ENCODE data around the gene QSOX1. TPM values are rescaled to one million over a fixed set of nuclear protein-coding genes. Genes with fewer than 3 reads are reported as not detected.

QSOX1 gene
- total RNA-seq, 4 donors from 2014 or later = 109 to 124 (median 119) TPM

DNA sequence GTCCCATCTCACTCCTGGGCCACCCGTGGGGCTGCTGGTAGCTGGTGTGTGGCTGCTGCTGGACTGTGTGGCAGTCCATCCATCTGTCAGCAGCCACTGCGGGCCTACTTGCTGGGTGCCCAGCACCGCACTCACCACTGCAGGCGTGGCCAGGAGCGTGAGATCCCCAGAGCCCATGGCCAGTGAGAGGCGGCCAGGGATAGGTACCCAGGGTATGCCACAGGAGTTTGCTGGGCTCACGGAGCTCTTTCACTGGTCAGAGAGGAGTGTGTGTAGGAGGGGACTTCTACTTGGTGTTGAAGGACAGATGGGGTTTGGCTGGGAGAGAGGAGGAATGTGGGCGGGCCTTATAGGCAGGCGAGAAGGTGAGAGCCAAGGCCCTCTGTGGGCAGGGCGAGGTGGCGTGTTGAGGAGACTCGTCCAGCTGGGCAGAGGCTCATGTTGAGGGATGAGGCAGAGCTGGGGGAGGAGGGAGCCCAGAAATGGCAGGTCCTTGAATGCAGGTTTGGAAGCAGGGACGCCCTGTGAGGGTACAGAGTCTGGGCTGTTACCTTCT, 15.0 kb downstream of the QSOX1 start:
- intact Hi-C loops (cut with DNase I; ENCODE audit: low total_unique reads) (no loop called here), in situ Hi-C loops (cut with MboI; ENCODE audit: low pct_ligation_motif_present in 1 of 4, low pct_unique_long_range_greater_than_20kb in 1 of 4, low sequenced_read_pairs in 3 of 4) (loop anchor here in 3 of 4 donors (10.0 to 25.0 kb wide), 3 partner anchors 285 to 307 kb away; partner anchors contain the start of genes TOR1AIP1 (in 1 of the 3) and TOR1AIP2 (in 1 of the 3))
- 89% methylated on average over 12 of the region's 13 CpGs; no CpG with 5 or more reads in 1 of the 2 donors for WGBS, 2 donors (ENCODE audit: low coverage in 1 of 2)
- H3K4me3 ChIP-seq = no peak overlapping the region
- no peaks in the 10 kb centered on the region for H3K27me3 ChIP-seq
- no peak for DNase-seq
- H3K27ac ChIP-seq = peak overlapping the region; percentile 74 to 82 (median 78)
- H3K9me3 ChIP-seq = no peaks in the 10 kb centered on the region
- TF ChIP-seq POLR2AphosphoS5 (IDR thresholded peaks at IDR 0.05) = no peak
- no peaks in the 10 kb centered on the region for H3K36me3 ChIP-seq
- peaks cover 18 to 49% (median 43%) of the 10 kb centered on the region in 4 donors for H3K4me1 ChIP-seq

DNA sequence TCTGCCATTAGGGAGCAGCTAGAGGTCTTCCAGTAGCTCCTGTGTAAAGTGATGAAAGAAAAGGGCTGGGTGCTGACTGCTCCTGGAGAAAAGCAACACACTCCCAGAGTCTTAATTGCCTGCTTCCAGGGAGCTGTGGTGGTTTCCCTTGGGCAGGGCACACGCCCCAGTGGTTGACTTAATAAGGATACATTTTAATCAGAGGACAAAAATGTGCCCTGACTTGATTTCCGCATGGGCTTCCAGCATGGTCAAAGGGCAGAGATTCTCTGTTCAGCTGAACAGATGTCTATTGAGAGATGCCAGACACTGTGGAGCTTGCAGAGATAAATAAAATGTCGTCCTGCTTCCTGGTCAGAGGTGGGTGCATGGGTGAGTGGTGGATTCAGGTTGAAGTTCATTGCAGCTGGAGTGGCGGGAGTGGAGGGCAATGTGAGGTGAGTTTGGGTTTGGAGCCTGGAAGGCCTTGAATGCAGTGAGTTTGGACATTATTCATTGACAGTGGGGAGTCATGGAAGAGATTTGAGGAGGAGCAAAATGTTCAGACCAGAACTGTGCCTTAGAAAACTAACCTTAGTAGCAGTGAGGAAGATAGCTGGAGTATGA, 16.0 kb downstream of the QSOX1 start:
- Histone ChIP-seq H3K27me3 (no peaks in the 10 kb centered on the region), H3K4me1 (peaks cover 18 to 49% (median 43%) of the 10 kb centered on the region in 4 donors), H3K9me3 (no peaks in the 10 kb centered on the region), H3K4me3 (no peak overlapping the region), H3K36me3 (no peaks in the 10 kb centered on the region), H3K27ac (peak overlapping the region; percentile 74 to 82 (median 78))
- WGBS, 2 donors (ENCODE audit: low coverage in 1 of 2) = 8 to 49% methylated on average over 2 to 4 of the region's 4 CpGs
- TF ChIP-seq POLR2AphosphoS5 (IDR thresholded peaks at IDR 0.05) (peak in 2 of 3 donors; percentile 44 to 50), EP300 (IDR thresholded peaks at IDR 0.05; ENCODE audit: low read depth) (no peak)
- peak; percentile 54 for DNase-seq
- intact Hi-C loops (cut with DNase I; ENCODE audit: low total_unique reads) (no loop called here), in situ Hi-C loops (cut with MboI; ENCODE audit: low pct_ligation_motif_present in 1 of 4, low pct_unique_long_range_greater_than_20kb in 1 of 4, low sequenced_read_pairs in 3 of 4) (loop anchor here in 3 of 4 donors (10.0 to 25.0 kb wide), 3 partner anchors 286 to 308 kb away; partner anchors contain the start of genes TOR1AIP1 (in 1 of the 3) and TOR1AIP2 (in 1 of the 3))

DNA sequence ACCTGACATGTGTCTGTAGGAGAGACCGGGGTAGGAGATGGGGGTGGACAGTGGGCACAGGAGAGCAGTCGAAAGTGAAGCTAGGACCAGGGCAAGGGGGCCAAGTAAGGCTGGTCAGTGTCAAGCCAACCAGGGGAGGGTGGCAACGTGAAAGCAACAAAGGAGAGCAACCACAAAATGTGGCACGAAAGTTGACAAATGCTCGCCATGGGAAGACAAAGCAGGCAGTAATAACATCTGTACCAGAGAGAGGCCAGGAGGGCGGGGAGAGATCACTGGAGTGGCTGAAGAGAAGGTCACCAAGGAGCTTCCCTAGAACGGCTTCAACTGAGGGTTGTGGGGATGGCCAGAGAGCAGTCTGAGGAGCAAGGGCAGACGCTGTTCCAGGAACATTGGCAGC, 17.0 kb downstream of the QSOX1 start:
- H3K27me3 ChIP-seq = no peaks in the 10 kb centered on the region
- no peak overlapping the region for H3K4me3 ChIP-seq
- H3K27ac ChIP-seq = no peak overlapping the region
- in situ Hi-C loops (cut with MboI; ENCODE audit: low pct_ligation_motif_present in 1 of 4, low pct_unique_long_range_greater_than_20kb in 1 of 4, low sequenced_read_pairs in 3 of 4) = loop anchor here in 3 of 4 donors (10.0 to 25.0 kb wide), 3 partner anchors 287 to 309 kb away; partner anchors contain the start of genes TOR1AIP1 (in 1 of the 3) and TOR1AIP2 (in 1 of the 3)
- no peak for DNase-seq
- intact Hi-C loops (cut with DNase I; ENCODE audit: low total_unique reads) = loop anchor here (2.0 kb wide), 1 partner anchor 57 kb away; no protein-coding TSS in a partner anchor
- TF ChIP-seq POLR2AphosphoS5 (IDR thresholded peaks at IDR 0.05) = no peak
- no peak for TF ChIP-seq EP300 (IDR thresholded peaks at IDR 0.05; ENCODE audit: low read depth)
- TF ChIP-seq, protein P1, sequence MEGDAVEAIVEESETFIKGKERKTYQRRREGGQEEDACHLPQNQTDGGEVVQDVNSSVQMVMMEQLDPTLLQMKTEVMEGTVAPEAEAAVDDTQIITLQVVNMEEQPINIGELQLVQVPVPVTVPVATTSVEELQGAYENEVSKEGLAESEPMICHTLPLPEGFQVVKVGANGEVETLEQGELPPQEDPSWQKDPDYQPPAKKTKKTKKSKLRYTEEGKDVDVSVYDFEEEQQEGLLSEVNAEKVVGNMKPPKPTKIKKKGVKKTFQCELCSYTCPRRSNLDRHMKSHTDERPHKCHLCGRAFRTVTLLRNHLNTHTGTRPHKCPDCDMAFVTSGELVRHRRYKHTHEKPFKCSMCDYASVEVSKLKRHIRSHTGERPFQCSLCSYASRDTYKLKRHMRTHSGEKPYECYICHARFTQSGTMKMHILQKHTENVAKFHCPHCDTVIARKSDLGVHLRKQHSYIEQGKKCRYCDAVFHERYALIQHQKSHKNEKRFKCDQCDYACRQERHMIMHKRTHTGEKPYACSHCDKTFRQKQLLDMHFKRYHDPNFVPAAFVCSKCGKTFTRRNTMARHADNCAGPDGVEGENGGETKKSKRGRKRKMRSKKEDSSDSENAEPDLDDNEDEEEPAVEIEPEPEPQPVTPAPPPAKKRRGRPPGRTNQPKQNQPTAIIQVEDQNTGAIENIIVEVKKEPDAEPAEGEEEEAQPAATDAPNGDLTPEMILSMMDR (IDR thresholded peaks at IDR 0.05) = no peak
- TF ChIP-seq POLR2A (IDR thresholded peaks at IDR 0.05) = no peak
- no peaks in the 10 kb centered on the region for H3K9me3 ChIP-seq
- no peaks in the 10 kb centered on the region for H3K36me3 ChIP-seq
- H3K4me1 ChIP-seq = peaks cover 18 to 45% (median 40%) of the 10 kb centered on the region in 4 donors
- 80 to 89% methylated on average over 1 to 8 of the region's 8 CpGs for whole genome bisulfite sequencing, 2 donors (ENCODE audit: low coverage in 1 of 2)

DNA sequence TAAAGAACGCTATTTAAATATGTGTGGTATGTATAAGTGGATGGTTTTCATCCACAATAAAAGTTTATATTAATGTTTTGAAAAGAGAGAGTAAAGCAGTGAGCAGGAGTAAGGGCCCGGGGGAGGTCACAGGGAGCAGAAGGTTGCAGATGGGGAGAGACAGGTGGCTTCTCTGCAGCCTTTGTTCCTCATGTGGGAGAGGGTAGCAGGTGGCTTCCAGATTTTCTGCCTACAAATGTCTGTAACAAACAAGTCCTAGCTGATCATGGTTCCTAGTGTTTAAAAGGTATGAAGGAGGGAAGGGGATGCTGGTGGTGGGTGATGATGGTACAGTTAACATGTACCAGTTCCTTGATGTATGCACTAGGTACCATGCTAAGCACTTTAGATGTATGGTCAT, 18.8 kb downstream of the QSOX1 start:
- intact Hi-C loops (cut with DNase I; ENCODE audit: low total_unique reads) = loop anchor here (2.0 kb wide), 1 partner anchor 59 kb away; no protein-coding TSS in a partner anchor
- no peaks in the 10 kb centered on the region for H3K9me3 ChIP-seq

More for the DNA sequence above, 18.8 kb downstream of the QSOX1 start:
- in situ Hi-C loops (cut with MboI; ENCODE audit: low pct_ligation_motif_present in 1 of 4, low pct_unique_long_range_greater_than_20kb in 1 of 4, low sequenced_read_pairs in 3 of 4) = loop anchor here in 3 of 4 donors (10.0 to 25.0 kb wide), 3 partner anchors 289 to 311 kb away; partner anchors contain the start of genes TOR1AIP1 (in 1 of the 3) and TOR1AIP2 (in 1 of the 3)
- peaks cover 15 to 28% (median 26%) of the 10 kb centered on the region in 4 donors for H3K4me1 ChIP-seq
- peak overlapping the region in 3 of 4 donors; percentile 20 to 46 (median 44) for H3K27ac ChIP-seq
- DNase-seq = no peak
- H3K27me3 ChIP-seq = no peaks in the 10 kb centered on the region
- TF ChIP-seq POLR2AphosphoS5 (IDR thresholded peaks at IDR 0.05) = no peak
- TF ChIP-seq, protein P1 (IDR thresholded peaks at IDR 0.05) = no peak
- no peak for TF ChIP-seq EP300 (IDR thresholded peaks at IDR 0.05; ENCODE audit: low read depth)
- no peak for TF ChIP-seq POLR2A (IDR thresholded peaks at IDR 0.05)
- no peak overlapping the region for H3K4me3 ChIP-seq
- H3K36me3 ChIP-seq = no peaks in the 10 kb centered on the region
- WGBS, 2 donors (ENCODE audit: low coverage in 1 of 2) = 82 to 93% methylated on average over 2 of the region's 2 CpGs

Measured in transverse colon (tissue), 4 donors.